Liver (tissue), 9 donors: ENCODE results near the gene FRMD4A. TPM values are rescaled to one million over a fixed set of nuclear protein-coding genes. Genes with fewer than 3 reads are reported as not detected.
"Not testable (repeated sequence)": the region's sequence is repeated elsewhere in the genome, so short reads cannot be mapped to it uniquely, and the experiment has no call there.

Experiments used
- DNase-seq: peaks from one replicate; pipeline ENCODE4 v3.0.0-alpha.2; 2017; ENCODE audit warnings: low spot score
- H3K27ac ChIP-seq, 2 donors: one replicate each; pipeline ENCODE4 v1.7.0; 2013; ENCODE audit warnings: inconsistent platforms in 2 of 2, low read length in 2 of 2, control low read depth in 1 of 2, low read depth in 1 of 2, mild to moderate bottlenecking in 1 of 2
- H3K27me3 ChIP-seq, 4 donors: one replicate each; pipeline versions ENCODE4 v1.6.1 to v1.7.0; 2013; ENCODE audit warnings: low read length in 3 of 4, inconsistent platforms in 1 of 4, mild to moderate bottlenecking in 1 of 4, moderate library complexity in 1 of 4; ENCODE audit not compliant: control insufficient read depth in 4 of 4, insufficient read depth in 4 of 4
- H3K36me3 ChIP-seq, 4 donors: one replicate each; pipeline versions ENCODE4 v1.6.1 to v1.7.0; 2013; ENCODE audit warnings: low read length in 3 of 4, mild to moderate bottlenecking in 3 of 4, low read depth in 1 of 4, moderate library complexity in 1 of 4; ENCODE audit not compliant: control insufficient read depth in 4 of 4, insufficient read depth in 3 of 4
- H3K4me1 ChIP-seq, 4 donors: one replicate each; pipeline versions ENCODE4 v1.6.1 to v1.7.0; 2013; ENCODE audit warnings: low read length in 3 of 4, mild to moderate bottlenecking in 3 of 4, moderate library complexity in 1 of 4; ENCODE audit not compliant: control insufficient read depth in 4 of 4, insufficient read depth in 4 of 4
- H3K4me3 ChIP-seq, 3 donors: one replicate each; pipeline versions ENCODE4 v1.6.1 to v1.7.0; 2013; ENCODE audit warnings: low read length in 3 of 3, control low read depth in 1 of 3, low read depth in 1 of 3, mild to moderate bottlenecking in 1 of 3
- H3K9ac ChIP-seq, 2 donors: one replicate each; pipeline ENCODE4 v1.7.0; 2013; ENCODE audit warnings: low read length in 2 of 2, mild to moderate bottlenecking in 2 of 2, moderate library complexity in 2 of 2, control low read depth in 1 of 2, low read depth in 1 of 2
- H3K9me3 ChIP-seq, 4 donors: one replicate each; pipeline versions ENCODE4 v1.6.1 to v1.7.0; 2013; ENCODE audit warnings: low read length in 3 of 4; ENCODE audit not compliant: control insufficient read depth in 4 of 4
- EGR1 ChIP-seq, 2 donors: IDR thresholded peaks; 2 replicates each; pipeline ENCODE4 v1.6.1; 2016 to 2018; ENCODE audit warnings: antibody characterized with exemption in 2 of 2, low read depth in 2 of 2
- FOXA1 ChIP-seq: IDR thresholded peaks from 2 replicates; pipeline ENCODE4 v1.6.1; 2016; ENCODE audit warnings: antibody characterized with exemption
- FOXA2 ChIP-seq: IDR thresholded peaks from 2 replicates; pipeline ENCODE4 v1.6.1; 2016; ENCODE audit warnings: antibody characterized with exemption
- GABPA ChIP-seq, 2 donors: IDR thresholded peaks in 1 of 2; conservative IDR thresholded peaks in 1 of 2; 2 replicates each; pipeline ENCODE4 v1.6.1; 2016; ENCODE audit warnings: antibody characterized with exemption in 2 of 2, mild to moderate bottlenecking in 1 of 2, moderate library complexity in 1 of 2
- HNF4A ChIP-seq, 2 donors: conservative IDR thresholded peaks; 2 replicates each; pipeline ENCODE4 v1.6.1; 2016; ENCODE audit warnings: antibody characterized with exemption in 2 of 2, mild to moderate bottlenecking in 2 of 2
- HNF4G ChIP-seq: IDR thresholded peaks from 2 replicates; pipeline ENCODE4 v1.6.1; 2016; ENCODE audit warnings: antibody characterized with exemption
- JUND ChIP-seq, 2 donors: IDR thresholded peaks; 2 replicates each; pipeline ENCODE4 v1.6.1; 2016; ENCODE audit warnings: antibody characterized with exemption in 2 of 2
- NR2F2 ChIP-seq: IDR thresholded peaks from 2 replicates; pipeline ENCODE4 v1.6.1; 2016; ENCODE audit warnings: antibody characterized with exemption
- RAD21 ChIP-seq, 2 donors: IDR thresholded peaks; 2 replicates each; pipeline ENCODE4 v1.6.1; 2016; ENCODE audit warnings: antibody characterized with exemption in 2 of 2, mild to moderate bottlenecking in 2 of 2
- SP1 ChIP-seq: IDR thresholded peaks from 2 replicates; pipeline ENCODE4 v1.6.1; 2018; ENCODE audit warnings: antibody characterized with exemption, mild to moderate bottlenecking
- TAF1 ChIP-seq: conservative IDR thresholded peaks from 2 replicates; pipeline ENCODE4 v1.6.1; 2016; ENCODE audit warnings: antibody characterized with exemption, mild to moderate bottlenecking
- YY1 ChIP-seq: IDR thresholded peaks from 2 replicates; pipeline ENCODE4 v1.6.1; 2016; ENCODE audit warnings: antibody characterized with exemption, mild to moderate bottlenecking
- WGBS: extraction: QIAGEN DNeasy Blood & Tissue Kit; methylation state at CpG from one replicate; pipeline ENCODE4 v1.1.7; 2013; 5-methylcytosine and 5-hydroxymethylcytosine counted together
- polyA plus RNA-seq, 2 donors: library from polyadenylated mRNA; stranded (reverse) in 1 of 2; unstranded in 1 of 2; fragments of 200-250 nt in 1 of 2; fragments of >200 nt in 1 of 2; fragmentation: Nextera tagmentation in 1 of 2; extraction: Ambion mirVana in 1 of 2; gene quantifications; one replicate each; pipeline versions ENCODE4 v1.2.1 to v1.2.3, GENCODE V29; 2013 to 2015
- total RNA-seq, 2 donors: library from RNA; depleted of rRNA; stranded (reverse); fragments of >200 nt; gene quantifications; one replicate each; pipeline ENCODE4 v1.2.3, GENCODE V29; 2014
- TF ChIP-seq, protein P1 (sequence below): IDR thresholded peaks from 2 replicates; pipeline ENCODE4 v1.6.1; 2016; ENCODE audit warnings: antibody characterized with exemption
- TF ChIP-seq, protein P2 (sequence below): IDR thresholded peaks from 2 replicates; pipeline ENCODE4 v1.6.1; 2016; ENCODE audit warnings: antibody characterized with exemption
- TF ChIP-seq, protein P3 (sequence below): fragments of 150-350 bp; IDR thresholded peaks from 2 replicates; pipeline ENCODE4 v1.5.1; 2017; ENCODE audit warnings: improper control_type of control experiment, low read depth, low read length; ENCODE audit not compliant: missing input control
- TF ChIP-seq, protein P4 (sequence below): IDR thresholded peaks from 2 replicates; pipeline ENCODE4 v1.6.1; 2016; ENCODE audit warnings: antibody characterized with exemption, mild to moderate bottlenecking
- TF ChIP-seq, protein P5 (sequence below): IDR thresholded peaks from 2 replicates; pipeline ENCODE4 v1.6.1; 2016; ENCODE audit warnings: antibody characterized with exemption
- donor health status: healthy.
- donor health status: healthy.
- donor health status: healthy.
- donor health status: healthy.
- donor health status: healthy.

Gene FRMD4A
- total and polyA plus RNA-seq, 4 donors = 8.2 to 34.3 (median 13.1) TPM

DNA sequence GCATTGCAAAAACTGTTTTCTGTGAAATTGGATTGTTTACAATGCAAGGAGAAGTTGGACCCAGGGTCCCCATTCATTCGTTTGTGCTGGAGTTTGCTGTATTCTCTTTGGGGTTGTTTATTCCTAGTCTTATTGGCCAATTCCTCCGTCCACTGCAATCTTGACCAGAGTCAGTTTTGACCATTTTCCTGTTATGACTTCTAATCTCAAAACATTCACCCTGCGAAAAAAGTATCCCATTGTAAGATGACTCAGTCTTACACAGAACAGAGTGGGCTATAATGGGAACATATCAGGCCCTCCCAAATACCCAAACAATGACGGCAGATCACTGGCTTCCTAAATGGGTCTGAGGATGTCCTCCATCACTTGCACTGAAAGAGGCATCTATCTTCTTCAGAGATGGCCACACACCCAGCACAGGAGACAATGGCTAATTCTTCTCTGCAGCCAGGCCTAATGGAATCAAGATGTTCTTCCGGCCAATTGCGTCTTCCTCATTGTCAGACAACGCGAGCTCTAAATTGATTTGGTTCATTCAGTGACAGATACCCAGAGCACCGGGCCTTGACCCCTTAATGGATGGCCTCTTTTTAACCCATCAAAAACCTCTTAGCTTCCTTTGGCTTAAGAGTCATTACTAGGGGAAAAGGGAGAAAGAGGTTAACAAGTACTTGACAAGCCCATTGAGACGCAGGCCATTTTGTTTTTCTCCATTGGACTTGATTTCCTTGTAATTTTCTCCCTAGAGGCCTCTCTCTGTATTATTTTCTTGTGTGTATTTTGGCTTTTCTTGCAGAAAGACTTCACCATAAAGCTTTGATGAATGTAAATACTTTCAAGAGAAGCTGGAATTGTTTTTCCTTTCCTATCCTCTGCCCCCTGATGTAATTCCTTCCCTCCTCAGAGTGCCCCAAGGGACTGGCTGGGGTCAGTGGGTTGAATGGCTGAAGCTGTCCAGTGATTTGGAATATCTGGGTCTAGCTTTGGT, 614.3 kb downstream of the FRMD4A start:
- Histone ChIP-seq H3K27me3 (no peaks in the 10 kb centered on the region), H3K4me3 (no peak overlapping the region), H3K27ac (no peak overlapping the region), H3K36me3 (no peaks in the 10 kb centered on the region), H3K9ac (no peak overlapping the region), H3K4me1 (peaks cover 0 to 19% (median 15%) of the 10 kb centered on the region in 4 donors), H3K9me3 (no peaks in the 10 kb centered on the region)
- TF ChIP-seq HNF4G (no peak), YY1 (no peak), NR2F2 (no peak), HNF4A (conservative IDR thresholded peaks at IDR 0.05) (no peak), EGR1 (IDR thresholded peaks at IDR 0.05; ENCODE audit: low read depth in 2 of 2) (no peak), RAD21 (IDR thresholded peaks at IDR 0.05) (no peak), GABPA (IDR thresholded peaks at IDR 0.05 in 1 of 2, conservative IDR thresholded peaks at IDR 0.05 in 1 of 2) (no peak), FOXA1 (no peak), FOXA2 (no peak), TAF1 (no peak), JUND (IDR thresholded peaks at IDR 0.05) (no peak)
- TF ChIP-seq, protein P1, sequence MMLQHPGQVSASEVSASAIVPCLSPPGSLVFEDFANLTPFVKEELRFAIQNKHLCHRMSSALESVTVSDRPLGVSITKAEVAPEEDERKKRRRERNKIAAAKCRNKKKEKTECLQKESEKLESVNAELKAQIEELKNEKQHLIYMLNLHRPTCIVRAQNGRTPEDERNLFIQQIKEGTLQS = no peak
- TF ChIP-seq, protein P2, sequence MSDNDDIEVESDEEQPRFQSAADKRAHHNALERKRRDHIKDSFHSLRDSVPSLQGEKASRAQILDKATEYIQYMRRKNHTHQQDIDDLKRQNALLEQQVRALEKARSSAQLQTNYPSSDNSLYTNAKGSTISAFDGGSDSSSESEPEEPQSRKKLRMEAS = no peak
- DNase-seq = no peak
- 83% methylated on average over 10 of the region's 10 CpGs for WGBS

DNA sequence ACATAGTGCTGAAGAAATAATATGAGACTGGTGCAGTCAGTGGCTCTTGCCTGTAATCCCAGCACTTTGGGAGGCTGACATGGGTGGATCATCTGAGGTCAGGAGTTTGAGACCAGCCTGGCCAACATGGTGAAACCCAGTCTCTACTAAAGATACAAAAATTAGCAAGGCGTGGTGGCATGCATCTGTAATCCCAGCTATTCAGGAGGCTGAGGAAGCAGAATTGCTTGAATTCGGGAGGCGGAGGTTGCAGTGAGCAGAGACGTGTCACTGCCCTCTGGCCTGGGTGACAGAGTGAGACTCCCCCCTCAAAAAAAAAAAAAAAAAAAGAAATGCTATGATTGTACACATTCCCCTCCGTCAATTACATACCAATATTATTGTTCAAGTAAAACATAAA, 615.1 kb downstream of the FRMD4A start:
- peaks cover 0 to 19% (median 15%) of the 10 kb centered on the region in 4 donors for H3K4me1 ChIP-seq
- H3K36me3 ChIP-seq, DNase-seq, H3K9ac ChIP-seq, H3K27me3 ChIP-seq, H3K9me3 ChIP-seq, H3K4me3 ChIP-seq, H3K27ac ChIP-seq: not testable (repeated sequence)
- 81% methylated on average over 5 of the region's 5 CpGs for WGBS

DNA sequence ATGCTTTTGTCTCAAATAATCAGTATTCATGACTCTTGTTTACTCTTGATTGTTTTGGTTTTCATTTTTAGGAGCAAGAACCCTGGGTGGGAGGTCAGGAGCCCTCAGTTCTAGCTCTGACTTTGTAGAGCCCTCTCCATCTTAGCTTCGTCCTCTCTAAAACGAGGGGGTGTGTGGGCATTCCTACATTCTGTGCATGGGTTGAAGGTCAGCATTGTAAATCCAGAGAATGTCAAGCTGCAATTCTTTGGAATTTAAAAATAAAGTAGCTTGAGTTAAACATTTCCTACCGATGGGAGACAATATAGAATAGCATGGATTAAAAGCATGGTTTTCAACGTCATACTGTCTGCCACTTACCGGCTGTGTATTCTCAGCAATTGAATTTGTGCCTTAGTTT, 615.6 kb downstream of the FRMD4A start:
- Histone ChIP-seq H3K27me3 (no peaks in the 10 kb centered on the region), H3K36me3 (no peaks in the 10 kb centered on the region), H3K4me3 (no peak overlapping the region), H3K9me3 (no peaks in the 10 kb centered on the region), H3K9ac (no peak overlapping the region), H3K4me1 (peaks cover 0 to 19% (median 15%) of the 10 kb centered on the region in 4 donors), H3K27ac (no peak overlapping the region)
- no peak for DNase-seq
- WGBS = 91% methylated on average over 5 of the region's 5 CpGs
- TF ChIP-seq, protein P3, sequence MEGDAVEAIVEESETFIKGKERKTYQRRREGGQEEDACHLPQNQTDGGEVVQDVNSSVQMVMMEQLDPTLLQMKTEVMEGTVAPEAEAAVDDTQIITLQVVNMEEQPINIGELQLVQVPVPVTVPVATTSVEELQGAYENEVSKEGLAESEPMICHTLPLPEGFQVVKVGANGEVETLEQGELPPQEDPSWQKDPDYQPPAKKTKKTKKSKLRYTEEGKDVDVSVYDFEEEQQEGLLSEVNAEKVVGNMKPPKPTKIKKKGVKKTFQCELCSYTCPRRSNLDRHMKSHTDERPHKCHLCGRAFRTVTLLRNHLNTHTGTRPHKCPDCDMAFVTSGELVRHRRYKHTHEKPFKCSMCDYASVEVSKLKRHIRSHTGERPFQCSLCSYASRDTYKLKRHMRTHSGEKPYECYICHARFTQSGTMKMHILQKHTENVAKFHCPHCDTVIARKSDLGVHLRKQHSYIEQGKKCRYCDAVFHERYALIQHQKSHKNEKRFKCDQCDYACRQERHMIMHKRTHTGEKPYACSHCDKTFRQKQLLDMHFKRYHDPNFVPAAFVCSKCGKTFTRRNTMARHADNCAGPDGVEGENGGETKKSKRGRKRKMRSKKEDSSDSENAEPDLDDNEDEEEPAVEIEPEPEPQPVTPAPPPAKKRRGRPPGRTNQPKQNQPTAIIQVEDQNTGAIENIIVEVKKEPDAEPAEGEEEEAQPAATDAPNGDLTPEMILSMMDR = no peak
- no peak for TF ChIP-seq HNF4G
- no peak for TF ChIP-seq FOXA2
- TF ChIP-seq HNF4A (conservative IDR thresholded peaks at IDR 0.05) = no peak
- TF ChIP-seq FOXA1 = no peak
- TF ChIP-seq JUND (IDR thresholded peaks at IDR 0.05) = no peak
- TF ChIP-seq, protein P4, sequence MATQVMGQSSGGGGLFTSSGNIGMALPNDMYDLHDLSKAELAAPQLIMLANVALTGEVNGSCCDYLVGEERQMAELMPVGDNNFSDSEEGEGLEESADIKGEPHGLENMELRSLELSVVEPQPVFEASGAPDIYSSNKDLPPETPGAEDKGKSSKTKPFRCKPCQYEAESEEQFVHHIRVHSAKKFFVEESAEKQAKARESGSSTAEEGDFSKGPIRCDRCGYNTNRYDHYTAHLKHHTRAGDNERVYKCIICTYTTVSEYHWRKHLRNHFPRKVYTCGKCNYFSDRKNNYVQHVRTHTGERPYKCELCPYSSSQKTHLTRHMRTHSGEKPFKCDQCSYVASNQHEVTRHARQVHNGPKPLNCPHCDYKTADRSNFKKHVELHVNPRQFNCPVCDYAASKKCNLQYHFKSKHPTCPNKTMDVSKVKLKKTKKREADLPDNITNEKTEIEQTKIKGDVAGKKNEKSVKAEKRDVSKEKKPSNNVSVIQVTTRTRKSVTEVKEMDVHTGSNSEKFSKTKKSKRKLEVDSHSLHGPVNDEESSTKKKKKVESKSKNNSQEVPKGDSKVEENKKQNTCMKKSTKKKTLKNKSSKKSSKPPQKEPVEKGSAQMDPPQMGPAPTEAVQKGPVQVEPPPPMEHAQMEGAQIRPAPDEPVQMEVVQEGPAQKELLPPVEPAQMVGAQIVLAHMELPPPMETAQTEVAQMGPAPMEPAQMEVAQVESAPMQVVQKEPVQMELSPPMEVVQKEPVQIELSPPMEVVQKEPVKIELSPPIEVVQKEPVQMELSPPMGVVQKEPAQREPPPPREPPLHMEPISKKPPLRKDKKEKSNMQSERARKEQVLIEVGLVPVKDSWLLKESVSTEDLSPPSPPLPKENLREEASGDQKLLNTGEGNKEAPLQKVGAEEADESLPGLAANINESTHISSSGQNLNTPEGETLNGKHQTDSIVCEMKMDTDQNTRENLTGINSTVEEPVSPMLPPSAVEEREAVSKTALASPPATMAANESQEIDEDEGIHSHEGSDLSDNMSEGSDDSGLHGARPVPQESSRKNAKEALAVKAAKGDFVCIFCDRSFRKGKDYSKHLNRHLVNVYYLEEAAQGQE = no peak
- TF ChIP-seq YY1 = no peak
- no peak for TF ChIP-seq TAF1
- no peak for TF ChIP-seq SP1
- TF ChIP-seq, protein P1 = no peak
- no peak for TF ChIP-seq GABPA (IDR thresholded peaks at IDR 0.05 in 1 of 2, conservative IDR thresholded peaks at IDR 0.05 in 1 of 2)
- no peak for TF ChIP-seq EGR1 (IDR thresholded peaks at IDR 0.05; ENCODE audit: low read depth in 2 of 2)
- no peak for TF ChIP-seq NR2F2
- TF ChIP-seq RAD21 (IDR thresholded peaks at IDR 0.05) = no peak
- TF ChIP-seq, protein P5, sequence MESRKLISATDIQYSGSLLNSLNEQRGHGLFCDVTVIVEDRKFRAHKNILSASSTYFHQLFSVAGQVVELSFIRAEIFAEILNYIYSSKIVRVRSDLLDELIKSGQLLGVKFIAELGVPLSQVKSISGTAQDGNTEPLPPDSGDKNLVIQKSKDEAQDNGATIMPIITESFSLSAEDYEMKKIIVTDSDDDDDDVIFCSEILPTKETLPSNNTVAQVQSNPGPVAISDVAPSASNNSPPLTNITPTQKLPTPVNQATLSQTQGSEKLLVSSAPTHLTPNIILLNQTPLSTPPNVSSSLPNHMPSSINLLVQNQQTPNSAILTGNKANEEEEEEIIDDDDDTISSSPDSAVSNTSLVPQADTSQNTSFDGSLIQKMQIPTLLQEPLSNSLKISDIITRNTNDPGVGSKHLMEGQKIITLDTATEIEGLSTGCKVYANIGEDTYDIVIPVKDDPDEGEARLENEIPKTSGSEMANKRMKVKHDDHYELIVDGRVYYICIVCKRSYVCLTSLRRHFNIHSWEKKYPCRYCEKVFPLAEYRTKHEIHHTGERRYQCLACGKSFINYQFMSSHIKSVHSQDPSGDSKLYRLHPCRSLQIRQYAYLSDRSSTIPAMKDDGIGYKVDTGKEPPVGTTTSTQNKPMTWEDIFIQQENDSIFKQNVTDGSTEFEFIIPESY = no peak
- TF ChIP-seq, protein P2 = no peak
